GM23338 (cell line): Measurements from ENCODE around the gene PLIN4. TPM values are rescaled to one million over a fixed set of nuclear protein-coding genes. Genes with fewer than 3 reads are reported as not detected.

Experiments
- ATAC-seq: fragments of 200-7000 bp; cut with Tn5 transposase; 3 replicates; pipeline ENCODE4 v1.9.1; 2020
- DNase-seq: peaks from one replicate; pipeline ENCODE4 v3.0.0-alpha.2; 2015; ENCODE audit warnings: low spot score
- H2AFZ ChIP-seq: fragments of 200-600 bp; sonication (generic); 2 replicates; pipeline ENCODE4 v1.8.0; 2016; ENCODE audit warnings: antibody characterized with exemption, mild to moderate bottlenecking, moderate library complexity
- H3F3A ChIP-seq: fragments of 200-600 bp; sonication (generic); replicated peaks from 2 replicates; pipeline ENCODE4 v1.8.0; 2017; ENCODE audit warnings: antibody characterized with exemption, mixed run types, low read depth
- H3K27ac ChIP-seq: fragments of 200-600 bp; sonication (generic); 2 replicates; pipeline ENCODE4 v1.6.1; 2016; ENCODE audit warnings: low read depth
- H3K27me3 ChIP-seq: fragments of 200-600 bp; sonication (generic); 2 replicates; pipeline ENCODE4 v1.8.0; 2016; ENCODE audit warnings: mild to moderate bottlenecking, mixed run types, moderate library complexity; ENCODE audit not compliant: insufficient read depth
- H3K36me3 ChIP-seq: fragments of 200-600 bp; sonication (generic); 2 replicates; pipeline ENCODE4 v1.8.0; 2016; ENCODE audit warnings: mild to moderate bottlenecking; ENCODE audit not compliant: insufficient read depth
- H3K4me1 ChIP-seq: fragments of 200-600 bp; sonication (generic); 2 replicates; pipeline ENCODE4 v1.8.0; 2016; ENCODE audit warnings: mild to moderate bottlenecking, moderate library complexity; ENCODE audit not compliant: insufficient read depth
- H3K4me2 ChIP-seq: fragments of 200-600 bp; sonication (generic); 2 replicates; pipeline ENCODE4 v1.7.1; 2017; ENCODE audit warnings: mixed run types
- H3K4me3 ChIP-seq: fragments of 200-600 bp; sonication (generic); 2 replicates; pipeline ENCODE4 v1.6.1; 2016; ENCODE audit warnings: mixed run types
- H3K79me2 ChIP-seq: fragments of 200-600 bp; sonication (generic); replicated peaks from 2 replicates; pipeline ENCODE4 v1.8.0; 2017; ENCODE audit warnings: mild to moderate bottlenecking; ENCODE audit not compliant: insufficient read depth
- H3K9me2 ChIP-seq: fragments of 200-600 bp; sonication (generic); 2 replicates; pipeline ENCODE4 v1.8.0; 2017; ENCODE audit not compliant: insufficient read depth
- H4K20me1 ChIP-seq: fragments of 200-600 bp; sonication (generic); replicated peaks from 2 replicates; pipeline ENCODE4 v1.8.0; 2017; ENCODE audit warnings: mild to moderate bottlenecking; ENCODE audit not compliant: insufficient read depth
- H3K27ac Mint-ChIP-seq: 2 replicates; pipeline ENCODE4 v1.8.0; 2020; ENCODE audit warnings: inconsistent platforms, mild to moderate bottlenecking, moderate library complexity, mixed read lengths
- H3K27me3 Mint-ChIP-seq: 3 replicates; pipeline ENCODE4 v1.8.0; 2022; ENCODE audit warnings: low read depth, mild to moderate bottlenecking, moderate library complexity, mixed read lengths, inconsistent platforms; ENCODE audit not compliant: insufficient read depth, poor library complexity
- H3K36me3 Mint-ChIP-seq: 3 replicates; pipeline ENCODE4 v1.8.0; 2021; ENCODE audit warnings: low read depth, mild to moderate bottlenecking, inconsistent platforms, moderate library complexity, mixed read lengths
- H3K4me1 Mint-ChIP-seq: 3 replicates; pipeline ENCODE4 v1.8.0; 2020; ENCODE audit warnings: mild to moderate bottlenecking, inconsistent platforms, mixed read lengths
- H3K4me3 Mint-ChIP-seq: 3 replicates; pipeline ENCODE4 v1.8.0; 2021; ENCODE audit warnings: moderate library complexity, mild to moderate bottlenecking, inconsistent platforms, mixed read lengths
- H3K9me3 Mint-ChIP-seq: 3 replicates; pipeline ENCODE4 v1.8.0; 2020; ENCODE audit warnings: moderate library complexity, mild to moderate bottlenecking, inconsistent platforms, mixed read lengths
- CREB1 ChIP-seq: fragments of 250-450 bp; sonication (Bioruptor Pico); IDR thresholded peaks from 2 replicates; pipeline ENCODE4 v1.5.0; 2020; ENCODE audit warnings: low read depth, mild to moderate bottlenecking, moderate library complexity
- CTCF ChIP-seq, 2 experiments: fragments of 200-600 bp in 1 of 2; sonication (generic) in 1 of 2; conservative IDR thresholded peaks; 2 replicates each; pipeline versions ENCODE4 v1.5.1 to v1.6.1; 2016 to 2017; ENCODE audit warnings: antibody characterized with exemption in 2 of 2, low read depth in 2 of 2, mild to moderate bottlenecking in 2 of 2, moderate library complexity in 1 of 2
- ETS1 ChIP-seq: IDR thresholded peaks from 2 replicates; pipeline ENCODE4 v1.6.1; 2016; ENCODE audit warnings: antibody characterized with exemption
- EZH2 ChIP-seq: fragments of 200-600 bp; sonication (generic); IDR thresholded peaks from one replicate; pipeline ENCODE4 v1.8.0; 2017; ENCODE audit warnings: antibody characterized with exemption, mild to moderate bottlenecking, low read depth; ENCODE audit not compliant: unreplicated experiment
- EZH2phosphoT487 ChIP-seq: fragments of 200-600 bp; sonication (generic); IDR thresholded peaks from one replicate; pipeline ENCODE4 v1.8.1; 2018; ENCODE audit warnings: antibody characterized with exemption; ENCODE audit not compliant: unreplicated experiment
- JUNB ChIP-seq: IDR thresholded peaks from one replicate; pipeline ENCODE4 v1.6.1; 2016; ENCODE audit warnings: antibody characterized with exemption; ENCODE audit not compliant: unreplicated experiment
- NANOG ChIP-seq: IDR thresholded peaks from 2 replicates; pipeline ENCODE4 v1.6.1; 2016; ENCODE audit warnings: antibody characterized with exemption, borderline replicate concordance
- POLR2AphosphoS5 ChIP-seq: IDR thresholded peaks from 2 replicates; pipeline ENCODE4 v1.6.1; 2016; ENCODE audit warnings: antibody characterized with exemption, low read depth
- REST ChIP-seq: IDR thresholded peaks from one replicate; pipeline ENCODE4 v1.6.1; 2018; ENCODE audit warnings: antibody characterized with exemption; ENCODE audit not compliant: unreplicated experiment
- STAT1 ChIP-seq: IDR thresholded peaks from one replicate; pipeline ENCODE4 v1.6.1; 2016; ENCODE audit warnings: antibody characterized with exemption; ENCODE audit not compliant: unreplicated experiment
- ZNF114 ChIP-seq: fragments of 250-450 bp; sonication (Bioruptor Pico); IDR thresholded peaks from 2 replicates; pipeline ENCODE4 v1.5.0; 2020; ENCODE audit warnings: mild to moderate bottlenecking, moderate library complexity
- ZNF331 ChIP-seq: fragments of 250-450 bp; sonication (Bioruptor Pico); IDR thresholded peaks from 2 replicates; pipeline ENCODE4 v1.5.0; 2020; ENCODE audit warnings: low read depth, mild to moderate bottlenecking, moderate library complexity
- ZNF462 ChIP-seq: fragments of 250-450 bp; sonication (Bioruptor Pico); IDR thresholded peaks from 2 replicates; pipeline ENCODE4 v1.5.0; 2020; ENCODE audit warnings: mild to moderate bottlenecking, moderate library complexity
- polyA plus RNA-seq: library from polyadenylated mRNA; unstranded; fragments of >200 nt; fragmentation: Nextera tagmentation; extraction: Ambion mirVana; gene quantifications from 2 replicates; pipeline ENCODE4 v1.2.1, GENCODE V29; 2016
- total RNA-seq: library from RNA; depleted of rRNA; stranded (reverse); fragments of >200 nt; shearing (Covaris generic); gene quantifications from 2 replicates; pipeline ENCODE4 v1.2.3, GENCODE V29; 2014

PLIN4 gene
- total and polyA plus RNA-seq, 2 experiments from 2014 or later, result 0.19 to 0.59 TPM

GRCh38 chr19:4539169-4539692, 20.9 kb upstream of the PLIN4 start:
- no peak overlapping the region for H3K27ac Mint-ChIP-seq
- no peak for DNase-seq
- Histone ChIP-seq H4K20me1 (no peaks in the 10 kb centered on the region), H3K9me2 (no peaks in the 10 kb centered on the region), H3K27me3 (peaks cover 8% of the 10 kb centered on the region), H3K79me2 (no peaks in the 10 kb centered on the region), H3K27ac (no peak overlapping the region), H2AFZ (no peak overlapping the region), H3K4me1 (no peaks in the 10 kb centered on the region; the same call in 1 of the 2 replicates), H3K36me3 (no peaks in the 10 kb centered on the region), H3F3A (peaks cover 6% of the 10 kb centered on the region; the same call in 1 of the 2 replicates), H3K4me3 (no peak overlapping the region), H3K4me2 (no peak overlapping the region)
- ATAC-seq, result no peak
- peaks cover 10% of the 10 kb centered on the region for H3K4me1 Mint-ChIP-seq
- peaks cover 6% of the 10 kb centered on the region; the same call in 1 of the 3 replicates for H3K9me3 Mint-ChIP-seq
- peaks cover 13% of the 10 kb centered on the region for H3K27me3 Mint-ChIP-seq
- TF ChIP-seq ETS1 (no peak), POLR2AphosphoS5 (no peak), ZNF331 (CRISPR knock-in tag) (no peak), STAT1 (no peak), EZH2 (no peak), EZH2phosphoT487 (no peak), JUNB (no peak), REST (no peak), CREB1 (CRISPR knock-in tag) (no peak), CTCF (conservative IDR thresholded peaks at IDR 0.05; ENCODE audit: low read depth in 2 of 2) (no peak), NANOG (no peak), ZNF462 (CRISPR knock-in tag) (no peak), ZNF114 (CRISPR knock-in tag) (no peak)
- no peaks in the 10 kb centered on the region for H3K36me3 Mint-ChIP-seq
- no peak overlapping the region for H3K4me3 Mint-ChIP-seq
